HG02798 (cell line): ENCODE measurements around the gene ITGBL1.

Source experiments
- ATAC-seq: cut with Tn5 transposase; IDR thresholded peaks from one replicate; pipeline ENCODE4 v1.9.1; 2021; ENCODE audit warnings: mild to moderate bottlenecking; ENCODE audit not compliant: unreplicated experiment, poor library complexity

Gene ITGBL1

GRCh38 chr13:101554420-101555125, 102.1 kb downstream of the ITGBL1 start:
- ATAC-seq = no peak

GRCh38 chr13:101555610-101556009, 103.1 kb downstream of the ITGBL1 start:
- ATAC-seq = no peak

GRCh38 chr13:101556676-101557123, 104.2 kb downstream of the ITGBL1 start:
- ATAC-seq = no peak

GRCh38 chr13:101565317-101565716, 112.8 kb downstream of the ITGBL1 start:
- no peak for ATAC-seq

- ATAC-seq = no peak
Observed at GRCh38 chr13:101567841-101568240, 115.4 kb downstream of the ITGBL1 start.

GRCh38 chr13:101569807-101570206, 117.3 kb downstream of the ITGBL1 start:
- ATAC-seq = no peak

GRCh38 chr13:101570410-101570809, 117.9 kb downstream of the ITGBL1 start:
- no peak for ATAC-seq

- ATAC-seq = no peak
Observed at GRCh38 chr13:101572456-101572855, 120.0 kb downstream of the ITGBL1 start.

GRCh38 chr13:101575581-101575980, 123.1 kb downstream of the ITGBL1 start:
- no peak for ATAC-seq

GRCh38 chr13:101576455-101576854, 124.0 kb downstream of the ITGBL1 start:
- no peak for ATAC-seq

GRCh38 chr13:101576977-101577376, 124.5 kb downstream of the ITGBL1 start:
- no peak for ATAC-seq

- no peak for ATAC-seq
Observed at GRCh38 chr13:101579281-101579802, 126.9 kb downstream of the ITGBL1 start.

- ATAC-seq = no peak
Observed at GRCh38 chr13:101584331-101584730, 131.9 kb downstream of the ITGBL1 start.

- ATAC-seq = no peak
Observed at GRCh38 chr13:101590479-101590878, 138.0 kb downstream of the ITGBL1 start.

GRCh38 chr13:101594936-101595335, 142.5 kb downstream of the ITGBL1 start:
- no peak for ATAC-seq

GRCh38 chr13:101596803-101597202, 144.3 kb downstream of the ITGBL1 start:
- no peak for ATAC-seq

- ATAC-seq = no peak
Observed at GRCh38 chr13:101611491-101612475, 159.3 kb downstream of the ITGBL1 start.

- no peak for ATAC-seq
Observed at GRCh38 chr13:101612735-101613134, 160.3 kb downstream of the ITGBL1 start.

- ATAC-seq = no peak
Observed at GRCh38 chr13:101614491-101614890, 162.0 kb downstream of the ITGBL1 start.

GRCh38 chr13:101618440-101619187, 166.1 kb downstream of the ITGBL1 start:
- no peak for ATAC-seq
